VCaP (cell line): ENCODE data around the gene CADPS.

ENCODE experiments used
- H3K27ac ChIP-seq: fragments of 450-650 bp; 2 replicates; pipeline ENCODE4 v1.5.1; 2017
- CTCF ChIP-seq: fragments of 450-650 bp; conservative IDR thresholded peaks from 2 replicates; pipeline ENCODE4 v1.5.1; 2017; ENCODE audit warnings: mild to moderate bottlenecking, moderate library complexity

The CADPS gene

GRCh38 chr3:62521464-62522105 is 353.6 kb downstream of the CADPS start:
- TF ChIP-seq CTCF: no peak
- H3K27ac ChIP-seq: no peak overlapping the region

- no peak for TF ChIP-seq CTCF
- H3K27ac ChIP-seq: no peak overlapping the region
Observed at GRCh38 chr3:62503516-62503915, 371.7 kb downstream of the CADPS start.

GRCh38 chr3:62502315-62503300 is 372.6 kb downstream of the CADPS start:
- no peak for TF ChIP-seq CTCF
- H3K27ac ChIP-seq: no peak overlapping the region

GRCh38 chr3:62501289-62501668 is 373.9 kb downstream of the CADPS start:
- no peak overlapping the region for H3K27ac ChIP-seq
- TF ChIP-seq CTCF: no peak

GRCh38 chr3:62500556-62501288 is 374.5 kb downstream of the CADPS start:
- TF ChIP-seq CTCF: no peak
- no peak overlapping the region for H3K27ac ChIP-seq

GRCh38 chr3:62497156-62497555 is 378.1 kb downstream of the CADPS start:
- TF ChIP-seq CTCF: no peak
- no peak overlapping the region for H3K27ac ChIP-seq

- H3K27ac ChIP-seq: no peak overlapping the region
- TF ChIP-seq CTCF: no peak
Observed at GRCh38 chr3:62496503-62496902, 378.7 kb downstream of the CADPS start.
